ENCODE results near the gene ALDH1L1.

ALDH1L1 gene

DNA sequence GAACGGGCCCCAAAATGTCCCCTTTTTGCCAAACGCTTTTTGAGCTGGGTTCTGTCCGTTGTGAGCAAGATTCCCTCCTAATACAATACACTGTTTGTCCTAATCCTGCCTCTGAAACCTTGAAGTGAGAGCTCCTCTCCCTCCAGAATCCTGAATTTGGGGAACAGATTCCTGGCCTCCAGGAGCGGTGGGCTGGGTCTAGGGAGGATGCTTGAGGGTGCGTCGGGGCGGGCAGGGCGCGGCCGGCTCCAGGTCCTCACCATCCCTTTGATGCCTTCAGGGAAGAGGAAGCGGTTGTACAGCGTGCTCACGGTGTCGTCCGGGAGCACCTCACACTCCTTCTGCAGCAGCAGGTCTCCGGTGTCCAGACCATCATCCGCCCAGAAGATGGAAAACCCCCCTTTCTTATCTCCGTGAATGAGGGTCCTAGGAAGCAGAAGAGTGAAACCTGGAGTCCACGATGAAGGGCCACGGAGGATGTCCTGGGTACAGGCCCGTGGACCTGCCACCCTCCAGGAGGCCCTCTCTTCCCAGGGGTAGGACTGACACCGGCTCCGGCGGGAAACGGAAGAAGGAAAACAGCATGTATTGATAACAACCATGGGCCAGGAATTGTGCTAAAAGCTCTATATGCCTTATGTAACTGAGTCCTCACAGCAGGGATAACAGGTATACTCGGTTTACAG lies 23.2 kb downstream of the ALDH1L1 start:
- Histone ChIP-seq H3K4me3 (no peak overlapping the region), H3K27ac (no peak overlapping the region)

DNA sequence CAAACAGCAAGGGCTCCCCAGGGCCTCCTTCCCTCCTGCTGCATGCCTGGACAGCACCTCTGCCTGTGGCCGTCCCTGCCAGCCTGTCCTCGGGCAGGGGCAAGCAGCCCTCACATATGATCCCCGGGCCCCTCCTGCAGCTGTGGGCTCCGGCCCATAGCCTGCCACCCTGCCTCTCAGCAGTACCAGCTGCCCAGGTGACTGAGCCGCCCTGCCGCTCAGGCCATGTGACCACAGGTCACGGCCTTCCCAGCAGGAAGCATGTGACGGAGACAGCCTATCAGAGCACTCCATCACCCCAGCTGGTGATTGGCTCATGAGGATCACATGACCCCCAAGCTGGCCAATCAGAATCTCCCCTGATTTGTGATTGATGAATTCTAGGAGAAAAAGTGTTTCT lies 23.9 kb downstream of the ALDH1L1 start:
- Histone ChIP-seq H3K27ac (no peak overlapping the region), H3K4me3 (no peak overlapping the region)

GRCh38 chr3:126155819-126156218 lies 24.6 kb downstream of the ALDH1L1 start:
- H3K4me3 ChIP-seq, result no peak overlapping the region
- no peak overlapping the region for H3K27ac ChIP-seq

- no peak overlapping the region for H3K27ac ChIP-seq
- H3K4me3 ChIP-seq, result no peak overlapping the region
Observed at GRCh38 chr3:126155280-126155640, 25.1 kb downstream of the ALDH1L1 start.

DNA sequence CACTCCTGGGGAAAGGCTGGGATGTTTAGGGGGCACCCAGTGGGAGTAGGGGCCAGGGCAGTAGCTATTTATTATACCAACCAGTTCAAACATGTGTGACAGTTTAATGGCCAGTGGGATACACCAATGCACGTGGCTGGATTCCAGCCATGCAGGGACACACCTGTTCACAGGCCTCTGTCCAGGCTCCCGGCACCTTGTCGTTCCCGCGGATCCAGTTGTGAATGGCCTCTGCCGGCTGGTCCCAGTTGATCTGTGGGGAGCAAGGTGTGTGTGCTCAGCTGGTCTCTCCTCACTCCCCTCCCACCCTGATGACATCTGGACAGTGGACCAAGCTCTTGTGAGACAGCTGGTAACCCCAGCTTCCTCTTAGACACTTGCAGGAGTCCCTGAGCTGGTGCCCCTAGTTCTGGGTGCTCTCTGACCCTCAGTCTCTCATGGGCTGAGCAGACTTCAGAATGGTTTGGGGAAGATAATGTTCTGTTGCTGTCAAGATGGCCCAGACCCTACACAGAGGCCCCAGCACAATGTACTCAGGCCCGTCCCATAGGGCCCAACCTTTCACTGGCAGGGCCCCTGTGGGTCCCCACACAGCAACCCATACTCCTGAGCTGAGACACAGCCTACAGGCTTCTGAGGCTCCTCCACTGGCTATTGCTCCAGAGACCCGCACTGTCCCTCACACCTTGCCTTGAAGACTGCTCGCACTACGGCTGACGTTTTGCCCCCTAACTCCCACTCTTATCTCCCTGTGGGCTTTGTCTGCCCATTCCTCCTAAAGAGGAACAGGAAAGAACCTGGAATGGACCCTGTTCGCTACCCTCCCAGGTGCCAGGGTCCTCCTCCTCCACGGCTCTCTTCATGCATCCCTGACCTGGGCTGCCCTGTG lies 25.8 kb downstream of the ALDH1L1 start:
- no peak overlapping the region for H3K4me3 ChIP-seq
- no peak overlapping the region for H3K27ac ChIP-seq

- Histone ChIP-seq H3K4me3 (no peak overlapping the region), H3K27ac (no peak overlapping the region)
Observed at GRCh38 chr3:126153695-126154360, 26.6 kb downstream of the ALDH1L1 start.

DNA sequence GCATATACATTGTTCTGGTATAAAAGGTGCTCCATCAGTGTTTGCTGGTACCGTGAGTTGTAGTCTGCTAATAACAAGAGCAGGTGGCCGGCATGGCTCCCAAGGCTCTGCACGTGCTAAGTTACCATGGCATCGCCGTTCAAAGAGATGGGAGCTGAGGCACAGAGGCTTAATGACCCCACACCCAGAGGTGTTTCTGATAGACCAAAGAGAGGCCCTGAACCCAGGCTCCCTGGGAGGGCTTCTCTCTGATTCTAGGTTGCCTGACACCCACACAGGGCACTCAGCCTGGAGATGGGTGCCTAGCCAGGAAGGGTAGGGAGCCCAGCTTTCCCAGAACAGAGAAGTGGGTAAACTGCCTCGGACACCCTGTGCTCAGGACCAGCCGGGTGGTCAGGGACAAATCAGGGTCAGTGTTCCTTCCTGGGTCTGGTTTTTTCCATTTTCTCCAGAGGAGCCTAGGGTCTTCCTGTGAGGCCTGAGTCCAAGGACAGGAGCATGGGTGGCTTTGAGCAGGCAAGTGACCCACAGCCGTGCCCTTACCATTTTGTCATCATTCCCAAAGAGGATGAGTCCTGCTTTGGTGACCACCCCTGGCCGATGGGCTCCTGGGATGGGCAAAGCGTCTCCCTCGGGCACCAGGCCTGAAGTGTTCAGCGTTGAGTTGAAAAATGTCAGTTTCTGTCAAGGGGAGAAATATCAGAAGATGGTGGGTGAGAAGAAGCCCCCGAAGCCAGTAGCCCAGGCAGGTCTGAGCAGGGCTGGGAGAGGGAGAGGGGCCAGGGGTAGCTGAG lies 27.3 kb downstream of the ALDH1L1 start:
- H3K27ac ChIP-seq, result no peak overlapping the region
- no peak overlapping the region for H3K4me3 ChIP-seq

DNA sequence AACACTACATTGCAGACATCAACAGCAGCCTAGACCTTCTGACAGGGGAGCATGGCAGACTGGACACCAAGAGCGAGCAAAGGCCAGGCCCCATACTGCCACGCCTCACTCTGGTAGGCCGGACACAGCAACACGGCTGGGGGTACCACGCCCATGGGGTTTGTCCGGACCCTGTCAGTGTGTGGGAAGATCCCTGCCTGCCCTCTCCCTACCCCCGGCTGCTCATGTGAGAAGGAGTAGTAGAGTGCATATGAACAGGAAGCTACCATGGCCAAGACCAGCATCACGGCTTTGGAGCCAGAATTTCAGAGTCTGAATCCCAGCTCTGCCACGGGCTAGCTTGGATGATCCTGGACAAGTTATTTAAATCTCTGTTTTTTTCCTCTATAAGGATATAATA lies 27.9 kb downstream of the ALDH1L1 start:
- H3K27ac ChIP-seq, result no peak overlapping the region
- no peak overlapping the region for H3K4me3 ChIP-seq

GRCh38 chr3:126151562-126152302 lies 28.7 kb downstream of the ALDH1L1 start:
- no peak overlapping the region for H3K27ac ChIP-seq
- no peak overlapping the region for H3K4me3 ChIP-seq

DNA sequence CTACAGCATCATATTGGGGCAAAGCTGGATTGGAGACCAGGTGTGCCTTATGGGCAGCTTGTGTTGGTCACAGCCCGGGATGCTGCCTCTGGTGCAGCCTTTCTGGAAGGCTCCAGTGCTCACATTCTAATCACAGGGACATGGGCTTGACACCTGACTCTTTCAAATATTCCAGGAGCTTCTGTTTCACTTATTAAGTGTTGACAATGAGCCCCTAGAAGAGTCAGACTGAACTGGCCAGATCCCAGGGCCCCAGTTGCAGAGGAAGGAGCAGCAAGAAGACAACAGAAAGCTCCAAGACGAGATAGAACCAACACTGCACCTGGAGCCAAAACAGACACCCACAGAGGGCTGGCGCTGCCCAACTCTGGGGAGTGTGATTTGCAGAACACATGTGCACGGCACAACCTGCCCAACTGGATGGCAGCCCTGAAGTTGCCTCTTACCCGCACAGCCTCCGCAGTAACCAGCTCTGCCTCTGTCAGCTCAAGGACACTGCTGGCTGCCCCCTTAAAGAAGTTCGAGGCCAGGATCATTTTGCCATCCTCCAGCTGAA lies 30.3 kb downstream of the ALDH1L1 start:
- Histone ChIP-seq H3K27ac (no peak overlapping the region), H3K4me3 (no peak overlapping the region)

DNA sequence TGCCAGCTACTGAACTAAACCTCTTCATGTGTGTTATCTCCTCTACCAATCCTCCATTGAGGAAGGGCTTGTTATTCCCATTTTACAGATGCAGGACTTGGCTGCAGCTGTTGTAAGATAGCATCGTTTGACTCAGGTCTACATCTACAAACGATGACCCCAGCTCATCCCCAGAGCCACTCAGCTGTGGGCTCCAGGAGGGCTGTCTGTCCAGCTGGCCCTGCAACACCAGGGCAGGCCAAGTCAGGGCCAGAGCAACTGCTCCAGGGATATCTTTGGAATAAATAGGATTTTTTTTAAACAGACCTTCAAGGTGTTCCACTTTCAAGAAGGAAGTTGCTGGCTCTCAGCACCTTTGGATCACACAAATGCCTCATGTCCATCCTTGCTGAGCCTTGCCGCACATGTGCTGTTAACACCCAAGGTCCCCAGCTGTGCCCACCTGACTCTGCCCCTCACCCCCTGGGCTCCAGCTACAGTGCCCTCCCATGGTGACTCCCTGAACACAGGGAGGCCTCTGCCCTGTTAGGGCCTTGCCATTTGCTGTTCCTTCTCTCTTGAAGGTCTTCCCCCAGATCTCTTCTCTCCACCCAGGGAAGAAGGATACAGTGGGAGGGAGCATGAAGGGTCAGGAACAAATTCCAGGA lies 31.0 kb downstream of the ALDH1L1 start:
- Histone ChIP-seq H3K4me3 (no peak overlapping the region), H3K27ac (no peak overlapping the region)

- H3K4me3 ChIP-seq, result no peak overlapping the region
- no peak overlapping the region for H3K27ac ChIP-seq
Observed at GRCh38 chr3:126147932-126148683, 32.3 kb downstream of the ALDH1L1 start.

DNA sequence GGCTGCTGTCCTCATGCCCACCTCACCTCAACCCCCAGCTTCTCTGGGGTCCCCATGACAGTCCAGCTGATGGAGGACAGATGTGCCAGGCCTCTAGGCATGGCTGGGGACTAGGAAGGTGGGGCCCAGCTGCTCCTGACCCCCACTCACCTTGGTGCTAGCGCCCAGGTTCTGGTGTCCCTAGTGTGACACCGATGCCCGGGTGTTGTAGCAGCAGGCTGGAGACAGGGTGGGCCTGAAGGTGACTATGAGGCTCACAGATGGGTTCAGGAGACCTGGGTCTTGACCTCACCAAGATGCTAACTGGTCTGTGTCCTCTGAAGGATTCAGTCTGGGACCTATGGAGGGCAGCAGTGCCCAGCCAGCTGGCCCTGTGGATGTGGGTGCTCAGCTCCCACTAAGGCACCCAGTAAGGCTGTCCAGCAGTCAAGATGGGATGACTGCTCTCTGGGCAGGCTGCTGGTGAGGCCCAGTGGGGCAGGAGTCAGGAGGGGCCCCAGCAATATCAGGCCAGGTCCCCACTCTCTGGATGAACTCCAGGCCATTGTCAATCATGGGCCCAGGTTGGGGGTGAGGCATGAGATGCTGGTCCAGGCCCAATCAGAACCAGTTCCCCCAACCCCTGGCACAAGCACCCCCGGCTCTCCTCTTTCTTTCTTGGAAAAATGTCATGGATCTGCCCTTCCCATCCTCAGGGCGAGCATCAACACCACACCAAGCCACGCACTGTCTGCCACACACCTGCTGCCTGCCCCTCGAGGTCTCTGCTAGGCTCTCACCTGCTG lies 33.0 kb downstream of the ALDH1L1 start:
- no peak overlapping the region for H3K27ac ChIP-seq
- H3K4me3 ChIP-seq, result no peak overlapping the region

- Histone ChIP-seq H3K27ac (no peak overlapping the region), H3K4me3 (no peak overlapping the region)
Observed at GRCh38 chr3:126146525-126147146, 33.8 kb downstream of the ALDH1L1 start.

DNA sequence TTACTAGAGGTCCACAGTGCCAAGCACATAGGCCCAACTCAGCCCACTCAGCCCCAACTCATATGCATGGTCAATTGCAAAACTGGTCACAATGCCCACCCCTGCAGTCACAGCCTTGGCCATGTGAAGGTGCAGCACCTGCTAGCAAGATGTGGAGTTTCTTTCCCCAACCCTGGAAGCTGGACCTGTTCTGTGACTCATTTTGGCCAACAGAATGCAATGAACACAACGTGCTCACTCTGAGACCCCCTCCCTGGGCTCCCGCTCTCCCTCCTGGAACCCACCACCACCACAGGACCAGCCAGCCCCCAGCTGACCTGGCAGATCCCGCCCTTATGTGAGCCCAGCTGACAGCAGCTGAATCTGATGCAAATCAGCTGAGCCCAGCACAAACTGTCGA lies 34.4 kb downstream of the ALDH1L1 start:
- Histone ChIP-seq H3K4me3 (no peak overlapping the region), H3K27ac (no peak overlapping the region)

DNA sequence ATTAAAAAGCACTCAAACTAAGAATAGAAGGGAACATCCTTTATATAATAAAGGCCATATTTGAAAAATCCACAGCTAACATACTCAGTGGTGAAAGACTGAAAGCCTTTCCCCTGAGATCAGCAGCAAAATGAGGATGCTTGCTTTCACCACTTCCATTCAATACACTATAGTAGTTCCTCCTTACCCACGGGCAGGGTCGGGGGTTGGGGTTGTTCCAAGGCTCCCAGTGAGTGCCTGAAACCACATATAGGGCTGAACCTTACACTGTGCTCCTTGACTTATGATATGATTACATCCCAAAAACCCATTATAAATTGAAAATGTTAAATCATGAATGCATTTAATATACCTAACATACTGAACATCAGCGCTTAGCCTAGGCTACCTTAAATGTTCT lies 37.7 kb downstream of the ALDH1L1 start:
- no peak overlapping the region for H3K4me3 ChIP-seq
- H3K27ac ChIP-seq, result no peak overlapping the region
